Skeletal muscle tissue (tissue), 4 donors: ENCODE measurements around the gene DPPA2. TPM values are rescaled to one million over a fixed set of nuclear protein-coding genes. Genes with fewer than 3 reads are reported as not detected.
"Not testable (repeated sequence)": the region's sequence is repeated elsewhere in the genome, so short reads cannot be mapped to it uniquely, and the experiment has no call there.

Experiments
- H3K27ac ChIP-seq: one replicate; pipeline ENCODE4 v1.7.0; 2013; ENCODE audit warnings: mild to moderate bottlenecking, low read depth, low read length, inconsistent platforms
- H3K27me3 ChIP-seq, 3 donors: one replicate each; pipeline ENCODE4 v1.7.0; 2013; ENCODE audit warnings: low read length in 3 of 3; ENCODE audit not compliant: control insufficient read depth in 3 of 3, insufficient read depth in 3 of 3
- H3K36me3 ChIP-seq, 3 donors: one replicate each; pipeline ENCODE4 v1.7.0; 2013; ENCODE audit warnings: low read length in 3 of 3; ENCODE audit not compliant: control insufficient read depth in 3 of 3, insufficient read depth in 3 of 3
- H3K4me1 ChIP-seq, 3 donors: one replicate each; pipeline ENCODE4 v1.7.0; 2013; ENCODE audit warnings: low read length in 3 of 3, mild to moderate bottlenecking in 3 of 3; ENCODE audit not compliant: control insufficient read depth in 3 of 3, insufficient read depth in 3 of 3
- H3K4me3 ChIP-seq, 3 donors: one replicate each; pipeline ENCODE4 v1.7.0; 2013; ENCODE audit warnings: low read length in 3 of 3
- H3K9ac ChIP-seq, 3 donors: one replicate each; pipeline ENCODE4 v1.7.0; 2013; ENCODE audit warnings: low read length in 3 of 3, mild to moderate bottlenecking in 3 of 3, moderate library complexity in 2 of 3, low read depth in 1 of 3
- H3K9me3 ChIP-seq, 3 donors: one replicate each; pipeline ENCODE4 v1.7.0; 2013; ENCODE audit warnings: low read length in 3 of 3; ENCODE audit not compliant: control insufficient read depth in 3 of 3
- total RNA-seq: library from RNA; depleted of rRNA; stranded (reverse); fragments of >200 nt; gene quantifications from one replicate; pipeline ENCODE4 v1.2.3, GENCODE V29; 2014
- donor health status: Osteomylitis.

The DPPA2 gene, protein sequence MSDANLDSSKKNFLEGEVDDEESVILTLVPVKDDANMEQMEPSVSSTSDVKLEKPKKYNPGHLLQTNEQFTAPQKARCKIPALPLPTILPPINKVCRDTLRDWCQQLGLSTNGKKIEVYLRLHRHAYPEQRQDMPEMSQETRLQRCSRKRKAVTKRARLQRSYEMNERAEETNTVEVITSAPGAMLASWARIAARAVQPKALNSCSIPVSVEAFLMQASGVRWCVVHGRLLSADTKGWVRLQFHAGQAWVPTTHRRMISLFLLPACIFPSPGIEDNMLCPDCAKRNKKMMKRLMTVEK
- total RNA-seq, result not detected

DNA sequence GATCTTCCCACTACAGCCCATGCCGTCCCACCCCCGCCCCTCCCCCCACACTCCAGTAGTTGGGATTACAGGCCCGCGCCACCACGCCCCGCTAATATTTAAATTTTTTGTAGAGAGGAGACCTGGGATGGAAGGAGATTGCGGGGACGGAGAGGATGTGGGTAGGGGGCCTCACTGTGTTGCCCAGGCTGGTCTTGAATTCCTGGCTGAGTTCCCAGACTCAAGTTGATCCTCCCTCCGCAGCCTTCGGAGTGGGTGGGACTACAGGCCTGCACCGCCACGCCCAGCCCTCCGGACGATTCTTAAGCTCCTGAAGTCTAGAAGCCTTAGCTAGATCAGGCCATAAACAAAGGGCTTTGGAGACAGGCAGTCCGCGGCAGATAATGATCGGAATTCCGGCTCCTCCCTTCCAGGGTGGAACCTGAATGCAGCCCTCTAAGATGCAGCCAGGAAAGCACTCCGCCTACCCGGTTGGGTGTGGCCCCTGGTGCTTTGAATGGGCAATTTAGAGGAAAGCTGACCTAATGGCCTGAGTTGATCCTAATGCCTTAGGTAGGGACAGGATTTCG lies at the start of gene DPPA2:
Gene DPPA2, minus strand, starts transcription at position 356 of the 569 bp plus-strand sequence. CDS start 1,975 bp downstream, outside the sequence.
- Histone ChIP-seq H3K9me3 (no peaks in the 10 kb centered on the region), H3K27me3 (no peaks in the 10 kb centered on the region), H3K36me3 (no peaks in the 10 kb centered on the region), H3K4me3 (no peak within 1 kb of the TSS), H3K9ac (no peak within 1 kb of the TSS), H3K4me1 (no peaks in the 10 kb centered on the region), H3K27ac (no peak within 1 kb of the TSS)

DNA sequence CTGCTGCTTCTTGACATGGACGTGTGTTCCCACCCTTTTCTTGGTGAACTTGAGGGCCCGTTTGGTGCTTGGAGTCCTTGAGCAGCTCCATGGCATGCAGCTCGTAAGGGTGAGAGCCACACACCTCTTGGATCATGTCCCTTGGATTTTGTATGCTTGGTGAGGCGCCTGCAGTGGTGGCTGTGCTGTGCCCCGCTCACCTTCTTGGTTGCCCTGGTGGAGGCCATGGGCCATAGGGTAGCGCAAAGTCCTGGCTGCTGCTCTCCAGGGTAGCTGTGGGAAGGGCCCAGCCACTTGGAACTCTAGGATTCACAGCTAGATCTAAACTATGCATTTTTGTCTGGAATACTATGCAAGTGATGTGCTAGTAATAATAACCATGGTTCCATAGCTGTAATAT lies 47.8 kb upstream of the DPPA2 start:
- H3K27ac ChIP-seq, result no peak overlapping the region
- no peaks in the 10 kb centered on the region for H3K4me1 ChIP-seq
- no peaks in the 10 kb centered on the region for H3K27me3 ChIP-seq
- no peak overlapping the region for H3K4me3 ChIP-seq
- H3K9me3 ChIP-seq, result no peaks in the 10 kb centered on the region
- no peak overlapping the region for H3K9ac ChIP-seq
- no peaks in the 10 kb centered on the region for H3K36me3 ChIP-seq

DNA sequence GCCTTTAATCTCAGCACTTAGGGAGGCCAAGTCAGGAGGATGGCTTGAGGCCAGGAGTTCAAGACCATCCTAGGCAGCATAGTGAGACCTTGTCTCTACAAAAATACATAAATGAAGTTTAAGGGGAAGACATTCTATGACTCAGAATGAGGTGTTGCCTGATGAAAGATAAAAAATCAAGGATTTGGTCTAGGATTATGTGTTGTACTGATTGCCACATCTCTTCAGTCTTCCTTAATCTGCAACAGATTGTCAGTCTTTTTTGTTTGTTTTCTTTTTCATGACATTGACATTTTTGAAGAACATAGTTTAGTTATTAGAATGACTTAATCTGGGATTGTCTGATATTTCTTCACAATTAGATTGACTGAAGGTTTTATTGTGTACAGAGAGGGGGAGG lies 47.3 kb upstream of the DPPA2 start:
- no peak overlapping the region for H3K27ac ChIP-seq
- H3K36me3 ChIP-seq, result no peaks in the 10 kb centered on the region
- H3K27me3 ChIP-seq, result no peaks in the 10 kb centered on the region
- H3K9ac ChIP-seq, result no peak overlapping the region
- H3K4me1 ChIP-seq, result no peaks in the 10 kb centered on the region
- no peak overlapping the region for H3K4me3 ChIP-seq
- no peaks in the 10 kb centered on the region for H3K9me3 ChIP-seq

DNA sequence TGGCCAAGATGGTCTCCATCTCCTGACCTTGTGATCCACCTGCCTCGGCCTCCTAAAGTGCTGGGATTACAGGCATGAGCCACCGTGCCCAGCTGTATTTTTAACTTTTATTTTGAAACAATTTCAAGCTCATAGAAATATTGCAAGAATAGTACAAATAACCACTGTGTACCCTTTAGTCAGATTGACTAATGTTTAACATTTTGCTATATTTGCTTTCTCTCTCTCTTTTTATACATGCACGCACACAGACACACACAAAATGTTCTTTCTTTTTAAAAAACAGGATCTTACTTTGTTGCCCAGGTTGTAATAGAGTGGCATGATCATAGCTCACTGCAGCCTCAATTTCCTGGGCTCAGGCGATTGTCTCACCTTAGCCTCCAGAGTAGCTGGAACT lies 46.5 kb upstream of the DPPA2 start:
- Histone ChIP-seq H3K9me3 (no peaks in the 10 kb centered on the region), H3K4me3 (no peak overlapping the region), H3K36me3 (no peaks in the 10 kb centered on the region), H3K9ac (no peak overlapping the region), H3K27ac (no peak overlapping the region), H3K27me3 (no peaks in the 10 kb centered on the region), H3K4me1 (no peaks in the 10 kb centered on the region)

DNA sequence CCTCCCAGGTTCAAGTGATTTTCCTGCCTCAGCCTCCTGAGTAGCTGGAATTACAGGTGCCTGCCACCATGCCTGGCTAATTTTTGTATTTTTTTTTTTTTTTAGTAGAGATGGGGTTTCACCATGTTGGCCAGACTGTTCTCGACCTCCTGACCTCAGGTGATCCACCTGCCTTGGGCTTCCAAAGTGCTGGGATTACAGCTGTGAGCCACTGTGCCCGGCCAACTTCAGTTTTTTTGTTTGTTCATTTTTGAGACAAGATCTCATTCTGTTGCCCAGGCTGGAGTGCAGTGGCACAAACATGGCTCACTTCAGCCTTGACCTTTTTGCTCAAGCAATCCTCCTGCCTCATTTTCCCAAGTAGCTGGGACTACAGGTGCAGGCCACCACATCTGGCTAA lies 42.5 kb upstream of the DPPA2 start:
- not testable (repeated sequence) for H3K36me3 ChIP-seq, H3K9ac ChIP-seq, H3K4me3 ChIP-seq, H3K27me3 ChIP-seq, H3K9me3 ChIP-seq, H3K4me1 ChIP-seq, H3K27ac ChIP-seq

DNA sequence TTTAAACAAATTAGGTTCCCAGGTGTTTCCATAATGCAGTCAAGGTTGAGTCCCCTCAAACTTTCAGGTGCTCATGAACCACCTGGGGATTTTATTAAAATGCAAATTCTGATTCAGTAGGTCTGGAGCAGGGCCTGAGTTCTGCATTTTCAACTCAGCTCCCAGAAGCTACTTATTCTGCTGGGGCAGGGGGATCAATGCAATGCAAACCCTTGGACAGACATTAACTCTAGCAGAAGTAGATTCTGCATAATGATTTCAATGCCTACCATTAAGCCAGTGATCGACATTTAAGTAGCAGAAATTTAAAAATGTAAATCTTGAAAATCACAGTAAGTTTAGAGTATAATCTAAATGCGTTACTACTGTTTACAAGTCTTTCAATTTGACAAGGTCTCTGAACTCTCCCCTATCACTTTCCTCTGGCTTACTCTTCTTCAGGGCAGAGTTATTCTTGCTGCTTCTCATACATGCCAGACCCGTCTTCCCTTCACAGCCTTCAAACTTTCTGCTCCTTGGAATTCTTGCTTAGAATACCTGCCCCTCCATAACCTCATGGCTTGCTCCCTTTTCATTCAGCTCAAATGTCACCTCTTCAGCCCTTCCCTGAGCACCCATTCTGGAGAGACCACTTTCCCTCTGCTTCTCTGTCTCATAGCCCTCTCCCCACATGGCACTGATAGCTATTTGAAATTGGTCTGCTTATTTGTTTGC lies 40.3 kb upstream of the DPPA2 start:
- Histone ChIP-seq H3K4me1 (no peaks in the 10 kb centered on the region), H3K9me3 (no peaks in the 10 kb centered on the region), H3K4me3 (no peak overlapping the region), H3K27me3 (peaks cover 0 to 3% (median 0%) of the 10 kb centered on the region in 3 donors), H3K36me3 (no peaks in the 10 kb centered on the region), H3K9ac (no peak overlapping the region), H3K27ac (no peak overlapping the region)

DNA sequence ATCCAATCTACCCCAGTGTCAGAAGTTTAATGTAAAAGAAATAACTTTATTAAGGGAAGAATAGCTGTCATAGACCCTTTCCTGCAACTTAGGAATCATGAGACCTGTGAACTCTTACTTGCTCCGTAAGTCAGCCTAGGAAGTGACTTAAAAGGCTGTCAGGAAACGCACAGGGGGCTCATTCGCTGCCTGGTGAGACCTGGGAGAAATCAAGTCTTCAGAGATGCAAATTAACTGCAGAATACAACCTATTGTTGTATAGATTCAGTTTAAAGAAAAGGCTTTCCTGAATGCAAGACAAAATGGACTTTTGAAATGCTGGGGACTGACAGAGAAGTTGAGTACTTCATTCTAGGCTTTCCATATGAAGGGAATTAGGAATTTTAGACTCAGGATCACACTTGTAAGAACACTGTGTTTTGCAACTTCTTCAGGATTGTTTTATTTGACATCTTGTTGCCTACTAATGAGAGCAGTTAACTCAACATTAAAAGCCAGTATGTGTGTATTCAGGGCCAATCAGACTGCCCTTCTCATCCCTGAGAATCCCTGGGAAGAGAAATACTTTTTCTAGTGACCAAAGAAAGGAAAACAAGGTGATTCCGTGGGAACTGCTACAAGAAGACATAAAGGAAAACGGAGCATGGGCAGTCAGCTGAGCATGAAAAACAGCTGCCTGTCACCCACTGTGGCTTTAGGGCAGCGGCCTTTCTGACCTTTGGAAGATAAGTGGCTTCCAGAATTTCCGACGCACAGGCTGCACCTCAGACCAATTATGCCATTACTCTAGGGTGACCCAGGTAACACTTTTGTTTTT lies 39.5 kb upstream of the DPPA2 start:
- H3K4me3 ChIP-seq, result no peak overlapping the region
- H3K9me3 ChIP-seq, result no peaks in the 10 kb centered on the region
- H3K27me3 ChIP-seq, result peaks cover 0 to 3% (median 0%) of the 10 kb centered on the region in 3 donors
- no peaks in the 10 kb centered on the region for H3K4me1 ChIP-seq
- no peaks in the 10 kb centered on the region for H3K36me3 ChIP-seq
- no peak overlapping the region for H3K9ac ChIP-seq
- H3K27ac ChIP-seq, result no peak overlapping the region

DNA sequence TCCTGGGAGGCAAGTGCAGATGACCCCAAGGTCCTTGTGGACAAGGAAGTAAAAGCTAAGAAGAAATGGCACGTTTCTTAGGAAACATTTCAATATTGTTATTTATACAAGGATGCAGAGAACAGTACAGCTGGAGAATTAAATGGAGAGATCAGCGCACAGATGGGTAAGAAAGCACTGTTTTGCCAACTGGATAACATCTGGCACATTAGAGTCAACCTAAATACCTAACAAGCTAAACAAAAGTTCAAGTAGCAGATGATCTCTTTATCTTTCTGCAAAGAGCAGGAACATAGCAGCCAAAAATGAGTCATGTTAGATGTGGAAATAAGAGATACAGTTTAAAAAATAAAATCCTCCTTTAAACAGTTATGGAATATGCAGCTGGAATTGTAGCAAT lies 36.7 kb upstream of the DPPA2 start:
- no peak overlapping the region for H3K4me3 ChIP-seq
- H3K9ac ChIP-seq, result no peak overlapping the region
- peaks cover 0 to 3% (median 0%) of the 10 kb centered on the region in 3 donors for H3K27me3 ChIP-seq
- no peaks in the 10 kb centered on the region for H3K36me3 ChIP-seq
- no peaks in the 10 kb centered on the region for H3K4me1 ChIP-seq
- no peaks in the 10 kb centered on the region for H3K9me3 ChIP-seq
- H3K27ac ChIP-seq, result no peak overlapping the region

DNA sequence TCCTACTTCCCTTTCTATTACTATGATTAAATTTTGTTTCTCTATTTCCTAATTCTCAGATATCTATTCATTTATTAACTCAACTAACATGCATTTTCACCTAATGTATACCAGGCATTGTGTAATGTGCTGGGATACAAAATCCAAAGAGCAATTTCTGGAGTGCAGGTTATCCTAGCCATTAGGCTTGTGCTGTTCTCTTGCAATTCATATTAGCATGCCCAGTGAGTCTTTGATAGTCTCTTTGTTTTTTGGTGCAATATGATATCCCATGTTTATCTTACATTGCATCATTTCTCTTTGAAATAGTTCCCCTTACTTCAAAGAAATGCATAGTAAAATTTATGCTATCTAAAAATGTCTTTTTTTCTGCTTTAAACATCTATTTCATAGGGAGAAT lies 34.9 kb upstream of the DPPA2 start:
- H3K9me3 ChIP-seq, result no peaks in the 10 kb centered on the region
- no peaks in the 10 kb centered on the region for H3K4me1 ChIP-seq
- H3K9ac ChIP-seq, result no peak overlapping the region
- no peak overlapping the region for H3K4me3 ChIP-seq
- no peak overlapping the region for H3K27ac ChIP-seq
- H3K27me3 ChIP-seq, result peaks cover 0 to 3% (median 0%) of the 10 kb centered on the region in 3 donors
- H3K36me3 ChIP-seq, result no peaks in the 10 kb centered on the region
